Fibroblast of mammary gland (primary cell): Measurements from ENCODE around the gene TET1.
"Not testable (repeated sequence)": the region's sequence is repeated elsewhere in the genome, so short reads cannot be mapped to it uniquely, and the experiment has no call there.

Source experiments
- DNase-seq: peaks from one replicate; pipeline ENCODE4 v3.0.0-alpha.2; 2010; ENCODE audit warnings: low read depth
- H3K4me3 ChIP-seq: 2 replicates; pipeline ENCODE4 v1.5.1; 2011; ENCODE audit warnings: low read depth, mild to moderate bottlenecking, low read length, moderate library complexity; ENCODE audit not compliant: control insufficient read depth
- TF ChIP-seq, protein P1 (sequence below): conservative IDR thresholded peaks from 2 replicates; pipeline ENCODE4 v1.5.1; 2011; ENCODE audit warnings: low read depth, low read length, inconsistent platforms; ENCODE audit not compliant: control insufficient read depth, insufficient read depth

The TET1 gene

GRCh38 chr10:68565658-68566057, 5.5 kb downstream of the TET1 start:
- H3K4me3 ChIP-seq: no peak overlapping the region
- no peak for DNase-seq
- TF ChIP-seq, protein P1, sequence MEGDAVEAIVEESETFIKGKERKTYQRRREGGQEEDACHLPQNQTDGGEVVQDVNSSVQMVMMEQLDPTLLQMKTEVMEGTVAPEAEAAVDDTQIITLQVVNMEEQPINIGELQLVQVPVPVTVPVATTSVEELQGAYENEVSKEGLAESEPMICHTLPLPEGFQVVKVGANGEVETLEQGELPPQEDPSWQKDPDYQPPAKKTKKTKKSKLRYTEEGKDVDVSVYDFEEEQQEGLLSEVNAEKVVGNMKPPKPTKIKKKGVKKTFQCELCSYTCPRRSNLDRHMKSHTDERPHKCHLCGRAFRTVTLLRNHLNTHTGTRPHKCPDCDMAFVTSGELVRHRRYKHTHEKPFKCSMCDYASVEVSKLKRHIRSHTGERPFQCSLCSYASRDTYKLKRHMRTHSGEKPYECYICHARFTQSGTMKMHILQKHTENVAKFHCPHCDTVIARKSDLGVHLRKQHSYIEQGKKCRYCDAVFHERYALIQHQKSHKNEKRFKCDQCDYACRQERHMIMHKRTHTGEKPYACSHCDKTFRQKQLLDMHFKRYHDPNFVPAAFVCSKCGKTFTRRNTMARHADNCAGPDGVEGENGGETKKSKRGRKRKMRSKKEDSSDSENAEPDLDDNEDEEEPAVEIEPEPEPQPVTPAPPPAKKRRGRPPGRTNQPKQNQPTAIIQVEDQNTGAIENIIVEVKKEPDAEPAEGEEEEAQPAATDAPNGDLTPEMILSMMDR: no peak

DNA sequence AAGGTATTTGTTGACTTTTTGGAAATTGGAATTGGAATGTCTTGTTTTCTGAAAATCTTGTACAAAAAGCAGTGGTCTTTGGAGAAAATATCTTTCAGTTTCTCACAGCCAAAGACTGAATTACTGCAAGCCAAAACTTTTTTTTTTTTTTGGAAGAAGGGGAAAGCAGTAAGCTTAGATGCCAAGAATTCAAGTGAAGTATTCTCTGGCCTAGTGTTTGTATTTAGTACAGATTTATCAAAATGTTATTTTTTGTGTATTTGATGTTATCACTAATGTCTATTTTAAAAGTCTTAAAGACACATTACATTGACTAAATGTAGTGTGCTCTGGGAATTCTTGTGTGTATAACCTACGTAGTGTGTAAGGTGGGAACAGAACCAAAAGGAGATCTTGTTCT, 6.2 kb downstream of the TET1 start:
- TF ChIP-seq, protein P1: no peak
- DNase-seq: no peak
- H3K4me3 ChIP-seq: no peak overlapping the region

GRCh38 chr10:68566955-68567354, 6.8 kb downstream of the TET1 start:
- TF ChIP-seq, protein P1: no peak
- DNase-seq: peak; percentile 17
- H3K4me3 ChIP-seq: no peak overlapping the region

DNA sequence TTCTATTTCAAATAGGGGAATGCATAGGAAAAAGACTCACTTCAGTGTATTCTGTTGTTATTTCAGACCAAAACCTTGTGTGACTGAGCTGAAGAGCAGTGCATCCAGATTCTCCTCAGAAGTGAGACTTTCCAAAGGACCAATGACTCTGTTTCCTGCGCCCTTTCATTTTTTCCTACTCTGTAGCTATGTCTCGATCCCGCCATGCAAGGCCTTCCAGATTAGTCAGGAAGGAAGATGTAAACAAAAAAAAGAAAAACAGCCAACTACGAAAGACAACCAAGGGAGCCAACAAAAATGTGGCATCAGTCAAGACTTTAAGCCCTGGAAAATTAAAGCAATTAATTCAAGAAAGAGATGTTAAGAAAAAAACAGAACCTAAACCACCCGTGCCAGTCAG, 12.0 kb downstream of the TET1 start:
- TF ChIP-seq, protein P1: no peak
- H3K4me3 ChIP-seq: no peak overlapping the region
- DNase-seq: no peak

GRCh38 chr10:68574051-68574450, 13.9 kb downstream of the TET1 start:
- TF ChIP-seq, protein P1: no peak
- no peak for DNase-seq

DNA sequence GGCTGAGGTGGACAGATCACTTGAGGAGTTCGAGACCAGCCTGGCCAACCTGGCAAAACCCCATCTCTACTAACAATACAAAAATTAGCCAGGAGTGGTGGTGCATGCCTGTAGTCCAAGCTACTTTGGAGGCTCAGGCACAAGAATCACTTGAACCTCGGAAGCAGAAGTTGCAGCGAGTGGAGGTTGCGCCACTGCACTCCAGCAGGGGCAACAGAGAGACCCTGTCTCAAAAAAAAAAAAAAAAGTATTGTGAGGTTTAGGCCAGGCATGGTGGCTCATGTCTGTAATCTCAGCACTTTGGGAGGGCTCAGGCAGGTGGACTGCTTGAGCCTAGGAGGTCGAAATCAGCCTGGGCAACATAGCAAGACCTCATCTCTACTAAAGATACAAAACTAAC, 16.0 kb downstream of the TET1 start:
- DNase-seq: no peak
- no peak overlapping the region for H3K4me3 ChIP-seq
- TF ChIP-seq, protein P1: no peak

More at GRCh38 chr10:68574051-68574450, 13.9 kb downstream of the TET1 start:
- no peak overlapping the region for H3K4me3 ChIP-seq

- TF ChIP-seq, protein P1: no peak
- peak; percentile 72 for DNase-seq
- no peak overlapping the region for H3K4me3 ChIP-seq
These were observed 18.8 kb downstream of the TET1 start for GRCh38 chr10:68578974-68579373.

DNA sequence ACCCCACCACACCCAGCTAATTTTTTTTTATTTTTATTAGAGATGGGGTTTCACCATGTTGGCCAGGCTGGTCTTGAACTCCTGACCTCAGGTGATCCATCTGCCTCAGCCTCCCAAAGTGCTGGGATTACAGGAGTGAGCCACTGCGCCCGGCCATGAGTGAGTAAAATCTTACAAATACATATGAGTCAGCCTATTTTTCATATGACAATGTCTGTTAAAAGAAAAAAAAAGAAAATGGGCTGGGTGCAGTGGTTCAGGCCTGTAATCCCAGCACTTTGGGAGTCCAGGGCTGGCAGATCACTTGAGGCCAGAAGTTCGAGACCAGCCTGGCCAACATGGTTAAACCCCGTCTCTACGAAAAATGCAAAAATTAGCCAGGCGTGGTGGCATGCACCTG, 24.1 kb downstream of the TET1 start:
- DNase-seq: peak; percentile 47
- not testable (repeated sequence) for H3K4me3 ChIP-seq
